EL (cell line): ENCODE data around the gene LRMDA.

Experiments
- DNase-seq: peaks from one replicate; pipeline ENCODE4 v3.0.0-alpha.2; 2016

The LRMDA gene

GRCh38 chr10:75894761-75895160 is 463.3 kb downstream of the LRMDA start:
- DNase-seq = no peak

GRCh38 chr10:75895259-75895658 is 463.8 kb downstream of the LRMDA start:
- DNase-seq = no peak

- DNase-seq = no peak
These were observed 468.5 kb downstream of the LRMDA start for GRCh38 chr10:75899816-75900390.

GRCh38 chr10:75902816-75903215 is 471.4 kb downstream of the LRMDA start:
- DNase-seq = no peak

GRCh38 chr10:75904499-75905283 is 473.3 kb downstream of the LRMDA start:
- DNase-seq = no peak

- DNase-seq = no peak
These were observed 474.1 kb downstream of the LRMDA start for GRCh38 chr10:75905490-75905889.

GRCh38 chr10:75910032-75910431 is 478.6 kb downstream of the LRMDA start:
- DNase-seq = no peak

- DNase-seq = no peak
These were observed 480.0 kb downstream of the LRMDA start for GRCh38 chr10:75911426-75911825.

GRCh38 chr10:75916906-75917305 is 485.5 kb downstream of the LRMDA start:
- no peak for DNase-seq

- DNase-seq = no peak
These were observed 488.5 kb downstream of the LRMDA start for GRCh38 chr10:75919913-75920312.

- no peak for DNase-seq
These were observed 491.0 kb downstream of the LRMDA start for GRCh38 chr10:75922435-75922834.

GRCh38 chr10:75924309-75924902 is 493.0 kb downstream of the LRMDA start:
- no peak for DNase-seq

- DNase-seq = no peak
These were observed 494.6 kb downstream of the LRMDA start for GRCh38 chr10:75925999-75926398.

GRCh38 chr10:75926763-75927162 is 495.3 kb downstream of the LRMDA start:
- no peak for DNase-seq

GRCh38 chr10:75928231-75928630 is 496.8 kb downstream of the LRMDA start:
- no peak for DNase-seq

- DNase-seq = no peak
These were observed 498.3 kb downstream of the LRMDA start for GRCh38 chr10:75929630-75930161.

GRCh38 chr10:75932921-75933320 is 501.5 kb downstream of the LRMDA start:
- DNase-seq = no peak

GRCh38 chr10:75935240-75935639 is 503.8 kb downstream of the LRMDA start:
- no peak for DNase-seq

- DNase-seq = no peak
These were observed 504.4 kb downstream of the LRMDA start for GRCh38 chr10:75935650-75936400.

- DNase-seq = no peak
These were observed 505.4 kb downstream of the LRMDA start for GRCh38 chr10:75936841-75937240.

GRCh38 chr10:75937823-75938222 is 506.4 kb downstream of the LRMDA start:
- DNase-seq = no peak

GRCh38 chr10:75938380-75939122 is 507.1 kb downstream of the LRMDA start:
- DNase-seq = no peak

- DNase-seq = no peak
These were observed 508.1 kb downstream of the LRMDA start for GRCh38 chr10:75939541-75939940.
